Tibial nerve (tissue), 4 donors: ENCODE measurements around the gene MAMDC4.
A peak's percentile ranks its signal among the peaks of the same experiment; 100 is the strongest.

Experiments used
- EP300 ChIP-seq, 2 donors: sonication (generic); formaldehyde crosslinking; IDR thresholded peaks; one replicate each; pipeline ENCODE4 v1.6.1; 2017; ENCODE audit warnings: antibody characterized with exemption in 2 of 2, mild to moderate bottlenecking in 1 of 2
- POLR2A ChIP-seq, 2 donors: fragments of 450-650 bp; IDR thresholded peaks; one replicate each; pipeline ENCODE4 v1.6.1; 2017; ENCODE audit warnings: antibody characterized with exemption in 2 of 2, mild to moderate bottlenecking in 2 of 2, moderate library complexity in 2 of 2
- TF ChIP-seq, protein P1 (sequence below), 5 experiments: fragments of 200-600 bp in 3 of 5; fragments of 450-650 bp in 2 of 5; sonication (generic) in 3 of 5; IDR thresholded peaks; one replicate each; pipeline ENCODE4 v1.5.1; 2016 to 2019; ENCODE audit warnings: antibody characterized with exemption in 5 of 5, mild to moderate bottlenecking in 3 of 5, moderate library complexity in 2 of 5

DNA sequence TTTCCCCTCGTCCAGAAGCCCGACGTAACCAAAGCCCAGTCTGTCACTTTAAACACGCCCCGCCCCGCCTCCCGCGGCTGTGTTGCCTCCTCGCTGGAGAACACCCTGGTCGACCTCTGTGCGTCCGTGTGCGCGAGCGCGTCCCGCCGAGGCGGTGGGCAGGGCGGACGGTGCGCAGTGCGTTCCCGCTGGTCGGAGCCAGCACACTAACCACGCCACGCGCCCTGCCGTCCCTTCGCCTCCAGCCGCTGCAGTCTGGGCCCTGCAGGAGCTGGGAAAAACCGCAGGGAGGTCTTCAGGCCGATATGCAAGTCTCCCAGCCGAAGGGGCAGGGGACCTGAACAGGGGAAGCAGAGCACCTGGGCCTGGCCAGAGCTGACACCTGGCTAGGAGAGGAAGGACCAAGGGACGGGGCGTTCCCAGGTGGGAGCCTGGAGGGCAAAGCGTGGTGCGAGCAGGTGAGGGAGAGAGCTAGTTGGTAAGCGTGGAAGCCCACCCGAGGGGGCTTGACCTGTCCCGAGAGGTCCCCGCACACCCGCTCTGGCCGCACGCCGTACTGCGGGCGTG, 4.2 kb upstream of the MAMDC4 start:
- TF ChIP-seq, protein P1, sequence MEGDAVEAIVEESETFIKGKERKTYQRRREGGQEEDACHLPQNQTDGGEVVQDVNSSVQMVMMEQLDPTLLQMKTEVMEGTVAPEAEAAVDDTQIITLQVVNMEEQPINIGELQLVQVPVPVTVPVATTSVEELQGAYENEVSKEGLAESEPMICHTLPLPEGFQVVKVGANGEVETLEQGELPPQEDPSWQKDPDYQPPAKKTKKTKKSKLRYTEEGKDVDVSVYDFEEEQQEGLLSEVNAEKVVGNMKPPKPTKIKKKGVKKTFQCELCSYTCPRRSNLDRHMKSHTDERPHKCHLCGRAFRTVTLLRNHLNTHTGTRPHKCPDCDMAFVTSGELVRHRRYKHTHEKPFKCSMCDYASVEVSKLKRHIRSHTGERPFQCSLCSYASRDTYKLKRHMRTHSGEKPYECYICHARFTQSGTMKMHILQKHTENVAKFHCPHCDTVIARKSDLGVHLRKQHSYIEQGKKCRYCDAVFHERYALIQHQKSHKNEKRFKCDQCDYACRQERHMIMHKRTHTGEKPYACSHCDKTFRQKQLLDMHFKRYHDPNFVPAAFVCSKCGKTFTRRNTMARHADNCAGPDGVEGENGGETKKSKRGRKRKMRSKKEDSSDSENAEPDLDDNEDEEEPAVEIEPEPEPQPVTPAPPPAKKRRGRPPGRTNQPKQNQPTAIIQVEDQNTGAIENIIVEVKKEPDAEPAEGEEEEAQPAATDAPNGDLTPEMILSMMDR (IDR thresholded peaks at IDR 0.05), result peak in 1 of 5 experiments; percentile 13
- peak in 1 of 2 donors; percentile 79 for TF ChIP-seq EP300 (IDR thresholded peaks at IDR 0.05)
- peak in 1 of 2 donors; percentile 39 for TF ChIP-seq POLR2A (IDR thresholded peaks at IDR 0.05)
